Hepatocyte (in vitro differentiated cells): Measurements from ENCODE around the gene PGAP3.

Source experiments
- EZH2 ChIP-seq: fragments of 200-600 bp; sonication (generic); IDR thresholded peaks from 2 replicates; pipeline ENCODE4 v1.6.1; 2016; ENCODE audit warnings: antibody characterized with exemption, mild to moderate bottlenecking, borderline replicate concordance
- TF ChIP-seq, protein P1 (sequence below): fragments of 200-600 bp; sonication (generic); IDR thresholded peaks from 2 replicates; pipeline ENCODE4 v1.5.1; 2016; ENCODE audit warnings: antibody characterized with exemption, mild to moderate bottlenecking; ENCODE audit not compliant: poor library complexity

DNA sequence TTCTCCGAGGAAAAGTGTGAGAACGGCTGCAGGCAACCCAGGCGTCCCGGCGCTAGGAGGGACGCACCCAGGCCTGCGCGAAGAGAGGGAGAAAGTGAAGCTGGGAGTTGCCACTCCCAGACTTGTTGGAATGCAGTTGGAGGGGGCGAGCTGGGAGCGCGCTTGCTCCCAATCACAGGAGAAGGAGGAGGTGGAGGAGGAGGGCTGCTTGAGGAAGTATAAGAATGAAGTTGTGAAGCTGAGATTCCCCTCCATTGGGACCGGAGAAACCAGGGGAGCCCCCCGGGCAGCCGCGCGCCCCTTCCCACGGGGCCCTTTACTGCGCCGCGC lies 11.9 kb upstream of the PGAP3 start, which contains the start of gene ERBB2:
- TF ChIP-seq, protein P1, sequence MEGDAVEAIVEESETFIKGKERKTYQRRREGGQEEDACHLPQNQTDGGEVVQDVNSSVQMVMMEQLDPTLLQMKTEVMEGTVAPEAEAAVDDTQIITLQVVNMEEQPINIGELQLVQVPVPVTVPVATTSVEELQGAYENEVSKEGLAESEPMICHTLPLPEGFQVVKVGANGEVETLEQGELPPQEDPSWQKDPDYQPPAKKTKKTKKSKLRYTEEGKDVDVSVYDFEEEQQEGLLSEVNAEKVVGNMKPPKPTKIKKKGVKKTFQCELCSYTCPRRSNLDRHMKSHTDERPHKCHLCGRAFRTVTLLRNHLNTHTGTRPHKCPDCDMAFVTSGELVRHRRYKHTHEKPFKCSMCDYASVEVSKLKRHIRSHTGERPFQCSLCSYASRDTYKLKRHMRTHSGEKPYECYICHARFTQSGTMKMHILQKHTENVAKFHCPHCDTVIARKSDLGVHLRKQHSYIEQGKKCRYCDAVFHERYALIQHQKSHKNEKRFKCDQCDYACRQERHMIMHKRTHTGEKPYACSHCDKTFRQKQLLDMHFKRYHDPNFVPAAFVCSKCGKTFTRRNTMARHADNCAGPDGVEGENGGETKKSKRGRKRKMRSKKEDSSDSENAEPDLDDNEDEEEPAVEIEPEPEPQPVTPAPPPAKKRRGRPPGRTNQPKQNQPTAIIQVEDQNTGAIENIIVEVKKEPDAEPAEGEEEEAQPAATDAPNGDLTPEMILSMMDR, result no peak
- no peak for TF ChIP-seq EZH2
